Measurements from ENCODE around the gene SCP2.

DNA sequence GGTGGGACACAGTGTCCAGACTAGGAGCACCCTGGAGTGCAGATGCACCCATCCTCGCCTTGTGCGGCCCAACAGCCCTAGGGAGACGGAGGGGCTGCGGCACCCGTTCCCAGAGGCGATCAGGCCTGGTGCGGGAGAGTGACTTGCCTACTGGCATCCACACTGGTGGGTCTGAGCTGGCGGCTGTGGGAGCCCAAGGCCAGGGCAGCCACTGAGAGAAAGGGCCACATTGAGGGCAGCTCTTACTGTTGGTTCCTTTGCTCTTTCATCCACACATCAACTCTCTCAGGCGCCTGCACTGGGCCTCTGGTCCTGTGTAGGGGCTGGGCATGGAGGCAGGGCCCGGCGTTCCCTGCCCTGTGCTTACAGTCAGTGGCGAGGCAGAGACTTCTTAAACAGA, 143.5 kb downstream of the SCP2 start:
- TF ChIP-seq, protein P1, sequence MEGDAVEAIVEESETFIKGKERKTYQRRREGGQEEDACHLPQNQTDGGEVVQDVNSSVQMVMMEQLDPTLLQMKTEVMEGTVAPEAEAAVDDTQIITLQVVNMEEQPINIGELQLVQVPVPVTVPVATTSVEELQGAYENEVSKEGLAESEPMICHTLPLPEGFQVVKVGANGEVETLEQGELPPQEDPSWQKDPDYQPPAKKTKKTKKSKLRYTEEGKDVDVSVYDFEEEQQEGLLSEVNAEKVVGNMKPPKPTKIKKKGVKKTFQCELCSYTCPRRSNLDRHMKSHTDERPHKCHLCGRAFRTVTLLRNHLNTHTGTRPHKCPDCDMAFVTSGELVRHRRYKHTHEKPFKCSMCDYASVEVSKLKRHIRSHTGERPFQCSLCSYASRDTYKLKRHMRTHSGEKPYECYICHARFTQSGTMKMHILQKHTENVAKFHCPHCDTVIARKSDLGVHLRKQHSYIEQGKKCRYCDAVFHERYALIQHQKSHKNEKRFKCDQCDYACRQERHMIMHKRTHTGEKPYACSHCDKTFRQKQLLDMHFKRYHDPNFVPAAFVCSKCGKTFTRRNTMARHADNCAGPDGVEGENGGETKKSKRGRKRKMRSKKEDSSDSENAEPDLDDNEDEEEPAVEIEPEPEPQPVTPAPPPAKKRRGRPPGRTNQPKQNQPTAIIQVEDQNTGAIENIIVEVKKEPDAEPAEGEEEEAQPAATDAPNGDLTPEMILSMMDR (IDR thresholded peaks at IDR 0.05): no peak
- TF ChIP-seq EP300 (IDR thresholded peaks at IDR 0.05) (no peak), POLR2A (IDR thresholded peaks at IDR 0.05) (no peak)
